HCT116 (cell line): ENCODE data around the gene NDUFA5.

Experiments used
- CEBPB ChIP-seq: IDR thresholded peaks from 2 replicates; pipeline ENCODE4 v1.6.1; 2012; ENCODE audit warnings: low read depth
- CTCF ChIP-seq, 3 experiments: fragments of 200-600 bp in 1 of 3; sonication (generic) in 1 of 3; IDR thresholded peaks in 2 of 3; conservative IDR thresholded peaks in 1 of 3; 2 replicates each; pipeline ENCODE4 v1.5.1; 2012 to 2017; ENCODE audit warnings: low read depth in 2 of 3, low read length in 2 of 3, antibody characterized with exemption in 1 of 3, borderline replicate concordance in 1 of 3, control low read depth in 1 of 3, mild to moderate bottlenecking in 1 of 3, mixed read lengths in 1 of 3, mixed run types in 1 of 3, moderate library complexity in 1 of 3; ENCODE audit not compliant: insufficient read depth in 1 of 3
- POLR2A ChIP-seq: IDR thresholded peaks from 2 replicates; pipeline ENCODE4 v1.7.0; 2011; ENCODE audit warnings: borderline replicate concordance; ENCODE audit not compliant: insufficient read depth, insufficient read length; ENCODE audit errors: extremely low read depth

DNA sequence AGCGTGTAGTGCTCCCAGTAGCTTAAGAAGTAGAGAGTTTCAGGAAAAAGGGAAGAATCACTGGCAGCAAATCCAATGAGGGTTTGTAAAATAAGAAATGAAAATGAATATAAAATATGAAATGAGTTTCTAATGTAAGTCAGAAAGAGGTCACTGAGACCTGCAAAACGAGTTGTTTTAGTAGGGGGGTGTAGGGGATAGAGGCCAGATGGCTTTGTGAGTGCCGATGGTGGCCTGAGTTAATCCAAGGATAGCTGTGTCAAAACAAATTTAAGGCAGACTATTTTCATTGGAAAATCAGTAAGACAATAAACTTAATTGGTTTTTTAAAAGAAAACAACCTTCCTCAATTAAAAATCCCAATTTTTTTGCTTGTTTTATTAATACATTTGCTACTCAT, 43.3 kb upstream of the NDUFA5 start:
- no peak for TF ChIP-seq CEBPB
- TF ChIP-seq CTCF (IDR thresholded peaks at IDR 0.05 in 2 of 3, conservative IDR thresholded peaks at IDR 0.05 in 1 of 3; ENCODE audit: borderline replicate concordance in 1 of 3, insufficient read depth in 1 of 3, low read depth in 2 of 3, low read length in 2 of 3) = no peak
- TF ChIP-seq POLR2A = no peak
